Stimulated activated CD4-positive, alpha-beta T cell treated with anti-CD3 and anti-CD28 coated beads, Interleukin-2, amount 100 ng/mL, for 4 hours (primary cell): ENCODE data around the gene SIL1.
"Not testable (repeated sequence)": the region's sequence is repeated elsewhere in the genome, so short reads cannot be mapped to it uniquely, and the experiment has no call there.

Source experiments
- DNase-seq: peaks from one replicate; pipeline ENCODE4 v3.0.0-alpha.2; 2020; ENCODE audit warnings: low read depth

Gene SIL1

GRCh38 chr5:139023286-139023685 lies 174.9 kb downstream of the SIL1 start:
- no peak for DNase-seq

DNA sequence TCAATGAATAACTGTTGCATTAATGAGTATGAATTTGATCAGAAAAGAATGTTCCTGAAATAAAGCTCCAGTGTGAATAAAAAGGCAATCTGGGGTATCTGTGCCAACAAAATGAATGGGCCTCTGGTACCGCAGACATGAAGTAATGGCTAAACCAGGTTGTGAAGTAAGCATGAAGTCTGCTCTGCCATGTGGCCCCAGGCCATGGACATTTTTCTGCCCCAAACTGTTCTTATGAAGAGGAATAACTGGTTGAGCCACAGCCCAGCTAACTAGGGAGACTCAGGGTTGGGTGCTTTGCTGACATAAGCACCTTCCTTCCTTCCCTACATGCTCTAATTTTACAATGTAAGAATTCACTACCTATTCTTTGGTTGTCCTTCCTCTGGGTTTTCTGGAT lies 175.6 kb downstream of the SIL1 start:
- DNase-seq: no peak

DNA sequence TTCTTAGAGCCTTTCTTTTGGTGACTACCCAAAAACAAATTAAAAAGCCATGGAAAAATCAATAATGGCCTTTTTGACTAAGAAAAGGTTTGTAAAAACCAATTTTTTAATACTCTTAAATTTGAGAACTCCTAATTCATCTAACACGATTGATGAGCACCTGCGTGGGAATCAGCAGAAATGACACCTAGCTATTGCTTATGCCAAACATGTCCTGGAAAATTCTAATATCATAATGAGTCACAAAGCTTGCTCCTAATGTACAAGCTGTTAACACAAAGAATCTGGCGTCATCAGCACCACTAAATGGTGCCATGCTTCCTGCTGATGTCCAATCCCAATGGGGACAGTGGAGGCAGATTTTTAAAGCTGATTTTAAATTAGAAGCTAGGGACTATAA lies 176.8 kb downstream of the SIL1 start:
- DNase-seq: no peak

- no peak for DNase-seq
Observed at GRCh38 chr5:139019880-139020279, 178.3 kb downstream of the SIL1 start.

DNA sequence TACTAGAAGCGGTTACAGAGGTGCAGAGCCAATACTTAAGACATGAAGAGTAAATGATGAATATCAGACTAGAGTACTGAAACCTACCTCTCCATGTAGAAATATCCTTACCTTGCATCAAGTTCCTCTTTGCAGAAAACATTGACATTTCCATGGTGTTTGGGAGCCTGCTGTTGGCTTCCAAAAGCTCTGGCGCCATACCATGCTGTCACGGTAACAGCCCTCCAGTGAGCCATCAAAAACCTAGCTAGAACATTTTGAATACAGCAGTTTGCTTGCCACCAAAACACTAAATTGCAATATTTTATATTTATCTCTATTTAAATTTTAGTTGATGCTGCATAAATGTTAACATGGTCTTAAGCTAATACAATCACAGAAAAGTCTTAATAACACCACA lies 179.0 kb downstream of the SIL1 start:
- DNase-seq: no peak

DNA sequence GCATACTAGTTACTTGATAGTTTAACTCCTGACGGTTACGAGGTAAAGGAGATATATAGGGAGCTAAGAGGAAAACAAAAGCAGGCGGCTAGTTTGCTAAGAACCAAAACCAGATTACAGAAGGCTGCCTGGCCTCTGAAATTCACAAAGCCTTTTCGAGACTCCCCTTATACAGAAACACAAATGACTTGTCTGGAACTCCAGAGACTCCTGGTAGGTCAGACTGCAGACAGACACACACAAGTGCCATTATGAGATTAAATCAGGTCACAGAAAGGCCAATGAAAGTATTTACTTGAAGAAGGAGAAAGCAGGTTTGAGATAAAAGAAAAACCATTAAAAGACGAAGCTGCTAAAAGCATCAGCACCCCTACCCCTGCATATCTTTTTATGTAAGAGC lies 180.5 kb downstream of the SIL1 start:
- no peak for DNase-seq

GRCh38 chr5:139016186-139016585 lies 182.0 kb downstream of the SIL1 start:
- no peak for DNase-seq

DNA sequence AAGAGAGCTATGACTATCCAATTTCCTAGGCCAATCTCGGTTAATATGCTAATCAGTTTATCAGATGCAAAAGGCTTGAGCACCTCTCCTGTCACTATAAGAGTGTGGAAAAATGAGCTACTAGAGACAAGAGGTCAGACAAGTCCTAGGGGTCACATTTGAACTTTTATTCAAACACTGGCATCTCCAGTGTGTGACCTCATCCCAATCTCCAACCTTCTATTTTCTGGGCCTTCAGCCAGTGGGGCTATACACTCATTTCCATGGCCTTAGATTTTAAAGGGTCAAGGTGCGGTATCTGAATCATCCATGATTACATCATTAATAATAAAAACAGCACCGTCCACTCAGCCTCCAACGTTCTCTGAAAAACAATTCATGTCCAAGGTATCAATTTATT lies 183.4 kb downstream of the SIL1 start:
- no peak for DNase-seq

- no peak for DNase-seq
Observed at GRCh38 chr5:139012176-139012575, 186.0 kb downstream of the SIL1 start.

DNA sequence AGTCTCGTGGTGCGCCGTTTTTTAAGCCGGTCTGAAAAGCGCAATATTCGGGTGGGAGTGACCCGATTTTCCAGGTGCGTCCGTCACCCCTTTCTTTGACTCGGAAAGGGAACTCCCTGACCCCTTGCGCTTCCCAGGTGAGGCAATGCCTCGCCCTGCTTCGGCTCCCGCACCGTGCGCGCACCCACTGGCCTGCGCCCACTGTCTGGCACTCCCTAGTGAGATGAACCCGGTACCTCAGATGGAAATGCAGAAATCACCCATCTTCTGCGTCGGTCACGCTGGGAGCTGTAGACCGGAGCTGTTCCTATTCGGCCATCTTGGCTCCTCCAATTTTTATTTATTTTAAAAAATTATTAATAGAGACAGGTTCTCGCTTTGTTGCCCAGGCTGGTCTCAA lies 187.0 kb downstream of the SIL1 start:
- DNase-seq: not testable (repeated sequence)

DNA sequence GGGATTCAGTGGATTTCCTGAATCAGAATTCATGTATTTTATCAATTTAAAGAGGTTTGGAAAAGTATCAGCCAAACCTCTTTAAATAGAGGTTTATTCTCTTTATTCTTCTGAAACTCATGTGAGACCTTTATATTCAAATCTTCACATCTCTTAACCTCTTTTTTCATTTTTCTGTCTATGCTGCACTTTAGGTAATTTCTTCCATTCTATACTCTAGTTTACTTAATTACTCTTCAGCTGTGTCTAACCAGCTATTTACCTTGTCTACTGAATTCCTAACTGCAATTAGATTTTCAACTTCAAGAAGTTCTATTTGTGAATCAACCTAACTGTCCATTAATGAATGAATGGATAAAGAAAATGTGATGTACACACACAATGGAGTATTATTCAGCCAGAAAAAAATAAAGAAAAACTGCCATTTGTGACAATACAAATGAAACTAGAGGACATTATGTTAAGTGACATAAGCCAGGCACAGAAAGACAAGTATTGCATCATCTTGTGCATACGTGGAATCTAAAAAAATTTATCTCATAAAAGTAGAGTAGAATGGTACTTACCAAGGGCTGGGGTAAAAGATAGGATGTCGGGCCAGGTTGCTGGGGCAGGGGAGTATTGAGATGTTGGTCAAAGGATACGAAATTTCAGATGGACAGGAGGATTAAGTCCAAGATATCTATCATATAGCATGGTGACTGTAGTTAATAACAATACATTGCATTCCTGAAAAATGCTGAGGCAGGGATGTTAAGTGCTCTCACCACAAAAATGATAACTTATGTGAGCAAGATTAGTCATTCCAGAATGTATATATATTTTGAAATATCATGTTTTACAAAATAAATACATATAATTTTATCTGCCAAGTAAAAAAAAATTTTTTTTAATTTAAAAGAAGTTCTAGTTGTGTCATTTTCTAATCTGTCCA lies 193.5 kb downstream of the SIL1 start:
- no peak for DNase-seq

DNA sequence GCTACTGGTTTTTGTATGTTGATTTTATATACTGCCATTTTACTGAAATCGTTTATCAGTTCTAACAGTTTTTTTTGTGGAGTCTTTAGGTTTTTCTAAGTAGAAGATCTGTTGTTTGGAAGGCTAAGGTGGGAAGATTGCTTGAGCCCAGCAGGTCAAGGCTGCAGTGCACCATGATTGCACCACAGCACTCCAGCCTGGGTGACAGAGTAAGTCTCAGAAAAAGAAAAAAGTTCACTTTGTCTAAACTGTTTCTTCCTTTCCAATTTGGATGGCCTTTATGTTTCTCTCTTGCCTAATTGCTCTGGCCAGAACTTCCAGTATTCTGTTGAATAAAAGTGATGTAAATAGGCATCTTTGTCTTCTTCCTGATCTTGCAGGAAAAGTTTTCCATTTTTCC lies 198.5 kb downstream of the SIL1 start:
- DNase-seq: no peak

DNA sequence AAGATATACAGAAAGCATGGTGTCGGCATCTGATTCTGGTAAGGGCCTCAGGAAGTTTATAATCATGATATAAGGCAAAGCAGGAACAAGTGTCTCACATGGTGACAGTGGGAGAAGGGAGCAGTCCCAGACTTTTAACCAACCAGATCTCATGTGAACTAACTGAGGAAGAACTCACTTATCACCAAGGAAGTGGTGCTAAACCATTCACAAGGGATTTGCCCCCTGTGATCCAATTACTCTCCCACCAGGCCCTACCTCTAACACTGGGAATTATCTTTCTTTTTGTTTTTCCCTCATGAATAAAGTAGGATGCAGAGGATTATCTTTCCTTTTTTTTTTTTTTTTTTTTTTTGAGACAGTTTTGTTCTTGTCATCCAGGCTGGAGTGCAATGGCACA lies 199.6 kb downstream of the SIL1 start:
- DNase-seq: no peak

GRCh38 chr5:138996120-138996519 lies 202.0 kb downstream of the SIL1 start:
- DNase-seq: no peak

DNA sequence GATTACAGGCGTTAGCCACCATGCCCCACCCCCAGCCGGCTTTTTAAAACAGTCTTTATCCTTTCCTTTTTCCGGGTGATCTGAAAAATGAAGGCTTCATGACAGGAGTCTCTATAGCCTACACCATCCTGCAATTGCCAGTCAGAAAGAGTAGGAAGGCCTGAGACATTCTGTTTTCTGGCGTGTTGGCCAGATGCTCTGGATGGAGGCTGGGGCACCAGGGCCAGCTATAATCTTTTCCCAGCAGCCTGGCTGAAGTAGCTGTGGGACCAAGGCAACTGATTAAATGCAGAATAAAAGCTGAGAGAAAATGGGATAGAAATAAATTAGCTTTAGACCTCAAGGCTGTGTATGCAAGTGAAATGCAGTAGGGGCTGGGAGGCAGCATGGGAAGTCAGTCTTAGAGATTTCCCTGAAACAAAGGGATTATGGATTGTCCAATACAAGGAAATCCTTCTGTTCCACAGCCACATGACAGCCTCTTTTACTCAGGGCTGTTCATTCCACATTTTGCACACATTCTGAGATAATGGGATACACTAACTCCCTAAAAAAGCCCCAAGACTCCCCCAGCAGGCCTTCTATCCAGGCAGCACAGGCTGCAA lies 207.1 kb downstream of the SIL1 start:
- DNase-seq: no peak

- DNase-seq: no peak
Observed at GRCh38 chr5:138989720-138990119, 208.4 kb downstream of the SIL1 start.

- no peak for DNase-seq
Observed at GRCh38 chr5:138986186-138986800, 211.9 kb downstream of the SIL1 start.

DNA sequence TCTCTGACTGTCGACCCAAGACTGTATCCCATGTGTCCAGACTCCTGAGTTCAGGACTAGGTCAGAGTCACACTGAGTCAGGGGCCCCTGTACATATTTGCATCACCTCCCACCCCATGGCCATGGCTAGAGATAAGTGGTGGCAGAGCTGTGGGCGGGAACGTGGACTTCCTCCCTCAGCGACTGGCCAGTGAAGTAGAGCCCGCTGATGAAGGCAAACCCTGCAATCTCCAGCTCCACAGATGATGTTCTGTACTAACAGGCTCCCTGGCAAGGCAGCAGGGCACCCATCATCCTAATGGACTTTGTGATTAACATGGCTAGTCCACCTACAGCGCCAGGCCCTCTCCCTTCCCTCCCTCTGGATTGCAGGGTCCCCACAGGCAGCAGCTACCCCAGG lies 212.5 kb downstream of the SIL1 start:
- DNase-seq: no peak

DNA sequence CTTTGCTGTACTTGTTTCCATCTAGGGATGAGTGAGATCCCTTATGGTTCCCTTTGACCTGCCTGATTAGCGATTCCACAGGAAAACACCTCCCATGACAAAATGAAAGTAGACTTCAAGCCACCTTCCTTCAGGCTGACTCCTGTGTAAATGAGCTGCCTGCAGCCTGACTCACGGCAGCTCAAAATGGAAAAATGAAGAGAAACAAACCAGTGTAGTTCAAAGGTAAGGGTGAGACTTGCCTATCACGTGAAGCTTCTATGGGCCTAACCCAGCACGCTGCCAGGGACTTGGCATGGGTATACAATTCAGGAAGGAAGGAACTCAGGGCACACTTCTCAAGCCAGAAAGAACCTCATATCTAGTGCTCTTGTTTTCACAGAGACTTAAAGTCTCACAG lies 212.9 kb downstream of the SIL1 start:
- no peak for DNase-seq

- DNase-seq: no peak
Observed at GRCh38 chr5:138983984-138984383, 214.2 kb downstream of the SIL1 start.

DNA sequence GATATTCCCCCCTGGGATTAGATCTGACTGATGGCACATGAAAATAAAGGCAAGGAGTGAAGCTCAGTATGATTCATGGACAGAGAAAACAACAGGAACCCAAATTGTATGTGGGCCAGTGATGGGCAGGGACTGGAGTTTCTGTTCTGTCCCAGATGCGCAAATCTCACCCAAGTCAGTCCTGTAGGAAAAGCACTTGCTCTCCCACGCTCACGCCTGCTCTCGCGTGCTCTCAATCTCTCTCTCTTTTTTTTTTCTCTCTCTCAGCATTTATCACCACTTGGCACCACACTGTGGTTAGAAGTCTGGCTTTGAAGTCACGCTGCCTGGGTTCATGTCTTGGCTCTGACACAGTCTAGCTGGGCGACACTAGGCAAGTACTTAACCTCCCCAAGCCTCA lies 216.6 kb downstream of the SIL1 start:
- DNase-seq: no peak

DNA sequence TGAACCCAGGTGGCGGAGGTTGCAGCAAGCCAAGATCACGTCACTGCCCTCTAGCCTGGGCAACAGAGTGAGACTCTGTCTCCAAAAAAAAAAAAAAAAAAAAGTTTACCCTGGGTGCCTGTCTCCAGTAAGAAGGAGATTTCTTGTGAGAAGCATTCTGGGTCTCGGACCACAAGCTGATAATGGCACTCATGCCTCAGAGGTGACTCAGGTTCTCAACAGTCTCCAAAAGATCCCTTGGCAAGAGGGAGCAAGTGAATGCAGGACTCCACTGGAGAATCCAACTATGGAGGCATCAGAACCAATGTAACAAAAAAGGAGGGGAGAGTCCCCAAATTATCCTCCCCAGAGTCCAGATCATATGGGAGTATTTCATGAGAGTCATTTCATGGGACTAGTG lies 217.0 kb downstream of the SIL1 start:
- no peak for DNase-seq

DNA sequence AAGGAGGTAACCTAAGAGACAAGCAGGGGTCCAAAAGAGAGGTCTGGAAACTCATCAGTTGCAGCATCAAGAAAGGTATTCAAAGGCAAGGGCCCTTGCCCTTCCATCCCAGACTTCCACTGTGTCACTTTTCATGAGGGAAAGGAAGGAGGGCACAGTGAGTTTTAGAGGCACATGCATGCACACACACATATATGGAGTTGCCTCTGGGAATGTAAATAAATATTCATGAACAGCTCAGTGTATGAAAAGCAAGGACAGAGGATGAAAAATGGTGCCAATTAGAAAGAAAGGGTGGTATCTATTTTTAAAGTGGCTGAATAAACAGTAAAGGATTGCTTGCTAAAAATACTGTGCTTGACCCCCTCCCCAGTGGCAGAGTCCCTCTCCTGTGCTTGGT lies 217.7 kb downstream of the SIL1 start:
- no peak for DNase-seq
